Stomach (tissue), 9 donors: ENCODE measurements around the gene CTSC. TPM values are rescaled to one million over a fixed set of nuclear protein-coding genes. Genes with fewer than 3 reads are reported as not detected.
A peak's percentile ranks its signal among the peaks of the same experiment; 100 is the strongest.

Experiments
- DNase-seq, 2 donors: peaks; one replicate each; pipeline versions ENCODE4 v3.0.0 to v3.0.0-alpha.2; 2013 to 2019
- H3K27ac ChIP-seq, 5 donors: fragments of 200-600 bp in 4 of 5; sonication (generic) in 4 of 5; one replicate each; pipeline ENCODE4 v1.5.1; 2013 to 2019; ENCODE audit warnings: mild to moderate bottlenecking in 1 of 5, moderate library complexity in 1 of 5
- H3K27me3 ChIP-seq, 3 donors: fragments of 200-600 bp; sonication (generic); one replicate each; pipeline ENCODE4 v1.5.1; 2017 to 2019; ENCODE audit warnings: mixed run types in 1 of 3
- H3K36me3 ChIP-seq, 4 donors: fragments of 200-600 bp; sonication (generic); 1 replicate in 3 of 4; 2 replicates in 1 of 4; pipeline ENCODE4 v1.5.1; 2016 to 2019
- H3K4me1 ChIP-seq, 4 donors: fragments of 200-600 bp; sonication (generic); one replicate each; pipeline ENCODE4 v1.5.1; 2016 to 2019
- H3K4me3 ChIP-seq, 4 donors: fragments of 200-600 bp; sonication (generic) in 3 of 4; one replicate each; pipeline ENCODE4 v1.5.1; 2016 to 2019; ENCODE audit warnings: mild to moderate bottlenecking in 1 of 4
- H3K9me3 ChIP-seq, 4 donors: fragments of 200-600 bp; sonication (generic); one replicate each; pipeline ENCODE4 v1.5.1; 2016 to 2019
- CTCF ChIP-seq, 7 experiments: fragments of 450-650 bp in 4 of 7; fragments of 200-600 bp in 3 of 7; sonication (generic) in 3 of 7; IDR thresholded peaks; one replicate each; pipeline ENCODE4 v1.5.1; 2016 to 2019; ENCODE audit warnings: antibody characterized with exemption in 7 of 7, control low read depth in 2 of 7, mild to moderate bottlenecking in 1 of 7
- EP300 ChIP-seq: sonication (generic); formaldehyde crosslinking; IDR thresholded peaks from one replicate; pipeline ENCODE4 v1.6.1; 2017; ENCODE audit warnings: antibody characterized with exemption
- POLR2A ChIP-seq, 4 donors: fragments of 450-650 bp; IDR thresholded peaks; one replicate each; pipeline ENCODE4 v1.6.1; 2016; ENCODE audit warnings: antibody characterized with exemption in 4 of 4, control low read depth in 2 of 4, mild to moderate bottlenecking in 1 of 4, moderate library complexity in 1 of 4
- POLR2AphosphoS5 ChIP-seq, 3 donors: sonication (generic); formaldehyde crosslinking; IDR thresholded peaks; one replicate each; pipeline ENCODE4 v1.6.1; 2016; ENCODE audit warnings: antibody characterized with exemption in 3 of 3
- WGBS, 5 donors: extraction: QIAGEN DNeasy Blood & Tissue Kit in 3 of 5; methylation state at CpG; one replicate each; pipeline versions ENCODE4 v1.1.5 to v1.1.7; 2013 to 2018; 5-methylcytosine and 5-hydroxymethylcytosine counted together
- intact Hi-C: fragments of 100-400 bp; cut with DNase I; formaldehyde crosslinking; loops from one replicate; pipeline ENCODE4 v1.15.1; 2023; ENCODE audit warnings: low total_unique reads
- polyA plus RNA-seq, 3 donors: library from polyadenylated mRNA; stranded (reverse); fragments of 200-250 nt; gene quantifications; one replicate each; pipeline ENCODE4 v1.2.3, GENCODE V29; 2013
- total RNA-seq, 5 donors: library from RNA; depleted of rRNA; stranded (reverse); fragments of >200 nt; gene quantifications; one replicate each; pipeline versions ENCODE4 v1.1.0 to v1.2.3, GENCODE V29; 2014 to 2016
- donor health status: healthy with polysubstance abuse.
- donor health status: Bipolar disorder and iron deficiency.
- donor health status: healthy.

CTSC gene
- total and polyA plus RNA-seq, 8 donors, result 6.2 to 127 (median 36.3) TPM

- no peaks in the 10 kb centered on the region for H3K4me1 ChIP-seq
- TF ChIP-seq EP300, result no peak
- TF ChIP-seq POLR2A (IDR thresholded peaks at IDR 0.05), result no peak
- TF ChIP-seq POLR2AphosphoS5 (IDR thresholded peaks at IDR 0.05), result no peak
- no peak for TF ChIP-seq CTCF (IDR thresholded peaks at IDR 0.05)
- no peaks in the 10 kb centered on the region for H3K9me3 ChIP-seq
- intact Hi-C loops, result no loop called here
- H3K4me3 ChIP-seq, result no peak overlapping the region
- no peaks in the 10 kb centered on the region for H3K36me3 ChIP-seq
- WGBS, 5 donors, result 81 to 91% (median 84%) methylated on average over 2 of the region's 2 CpGs
- no peaks in the 10 kb centered on the region for H3K27me3 ChIP-seq
- H3K27ac ChIP-seq, result no peak overlapping the region
- no peak for DNase-seq
These were observed 39.6 kb upstream of the CTSC start for GRCh38 chr11:88377144-88377543.

GRCh38 chr11:88375927-88376470 is 38.5 kb upstream of the CTSC start:
- Histone ChIP-seq H3K27me3 (no peaks in the 10 kb centered on the region), H3K36me3 (no peaks in the 10 kb centered on the region), H3K4me1 (no peaks in the 10 kb centered on the region), H3K27ac (no peak overlapping the region), H3K4me3 (no peak overlapping the region), H3K9me3 (no peaks in the 10 kb centered on the region)
- WGBS, 5 donors, result 82 to 98% (median 86%) methylated on average over 2 of the region's 2 CpGs
- TF ChIP-seq POLR2AphosphoS5 (IDR thresholded peaks at IDR 0.05) (no peak), CTCF (IDR thresholded peaks at IDR 0.05) (no peak), POLR2A (IDR thresholded peaks at IDR 0.05) (no peak), EP300 (no peak)
- no peak for DNase-seq
- intact Hi-C loops, result no loop called here

- no peaks in the 10 kb centered on the region for H3K27me3 ChIP-seq
- H3K4me3 ChIP-seq, result no peak overlapping the region
- no peak overlapping the region for H3K27ac ChIP-seq
- no peaks in the 10 kb centered on the region for H3K9me3 ChIP-seq
- no peak for TF ChIP-seq POLR2A (IDR thresholded peaks at IDR 0.05)
- TF ChIP-seq POLR2AphosphoS5 (IDR thresholded peaks at IDR 0.05), result no peak
- no peak for TF ChIP-seq CTCF (IDR thresholded peaks at IDR 0.05)
- TF ChIP-seq EP300, result no peak
- DNase-seq, result no peak
- intact Hi-C loops, result no loop called here
- H3K36me3 ChIP-seq, result no peaks in the 10 kb centered on the region
- no peaks in the 10 kb centered on the region for H3K4me1 ChIP-seq
- WGBS, 5 donors, result 91 to 94% (median 91%) methylated on average over 2 of the region's 2 CpGs
These were observed 33.2 kb upstream of the CTSC start for GRCh38 chr11:88370782-88371181.

- peak in 1 of 2 donors; percentile 39 for DNase-seq
- no peaks in the 10 kb centered on the region for H3K36me3 ChIP-seq
- intact Hi-C loops, result no loop called here
These were observed 29.8 kb upstream of the CTSC start for GRCh38 chr11:88367310-88367709.

More at GRCh38 chr11:88367310-88367709, 29.8 kb upstream of the CTSC start:
- no peaks in the 10 kb centered on the region for H3K27me3 ChIP-seq
- no peak overlapping the region for H3K27ac ChIP-seq
- TF ChIP-seq POLR2A (IDR thresholded peaks at IDR 0.05) (no peak), POLR2AphosphoS5 (IDR thresholded peaks at IDR 0.05) (no peak), EP300 (no peak), CTCF (IDR thresholded peaks at IDR 0.05) (no peak)
- no peak overlapping the region for H3K4me3 ChIP-seq
- H3K4me1 ChIP-seq, result no peaks in the 10 kb centered on the region
- H3K9me3 ChIP-seq, result no peaks in the 10 kb centered on the region
- WGBS, 5 donors, result 49 to 81% (median 63%) methylated on average over 3 of the region's 3 CpGs
